GM12892 (cell line): ENCODE measurements around the gene SLC25A29.

Experiments
- POLR2A ChIP-seq: IDR thresholded peaks from 2 replicates; pipeline ENCODE4 v1.6.1; 2011; ENCODE audit warnings: low read depth, low read length, control low read depth
- TAF1 ChIP-seq: IDR thresholded peaks from 2 replicates; pipeline ENCODE4 v1.6.1; 2011; ENCODE audit warnings: low read depth, mild to moderate bottlenecking, control low read depth, low read length, borderline replicate concordance

GRCh38 chr14:100281286-100282082 is 24.8 kb downstream of the SLC25A29 start:
- TF ChIP-seq TAF1 (no peak), POLR2A (no peak)
